ENCODE data around the gene ZBED5.

Gene ZBED5

GRCh38 chr11:10878408-10879214 is 20.8 kb upstream of the ZBED5 start:
- peak; percentile 74 for DNase-seq (ENCODE audit: low spot score)

GRCh38 chr11:10876158-10876557 is 18.3 kb upstream of the ZBED5 start:
- no peak for DNase-seq (ENCODE audit: low spot score)

GRCh38 chr11:10875430-10876021 is 17.7 kb upstream of the ZBED5 start:
- DNase-seq (ENCODE audit: low spot score) = no peak

- no peak for DNase-seq (ENCODE audit: low spot score)
These were observed 14.2 kb upstream of the ZBED5 start for GRCh38 chr11:10872097-10872496.

- no peak for DNase-seq (ENCODE audit: low spot score)
These were observed 10.5 kb upstream of the ZBED5 start for GRCh38 chr11:10868352-10868751.

GRCh38 chr11:10866893-10867331 is 9.1 kb upstream of the ZBED5 start:
- DNase-seq (ENCODE audit: low spot score) = no peak

- no peak for DNase-seq (ENCODE audit: low spot score)
These were observed 8.0 kb upstream of the ZBED5 start for GRCh38 chr11:10865837-10866270.

- DNase-seq (ENCODE audit: low spot score) = no peak
These were observed 6.8 kb upstream of the ZBED5 start for GRCh38 chr11:10864688-10865087.

GRCh38 chr11:10862446-10862845 is 4.6 kb upstream of the ZBED5 start:
- no peak for DNase-seq (ENCODE audit: low spot score)

GRCh38 chr11:10861799-10862198 is 3.9 kb upstream of the ZBED5 start:
- DNase-seq (ENCODE audit: low spot score) = no peak

- DNase-seq (ENCODE audit: low spot score) = no peak
These were observed 3.2 kb upstream of the ZBED5 start for GRCh38 chr11:10861047-10861446.

- peak; percentile 36 for DNase-seq (ENCODE audit: low spot score)
These were observed 829 bp upstream of the ZBED5 start for GRCh38 chr11:10858439-10859325.

- no peak for DNase-seq (ENCODE audit: low spot score)
These were observed 469 bp downstream of the ZBED5 start for GRCh38 chr11:10857459-10857708.

GRCh38 chr11:10856689-10857458 is 979 bp downstream of the ZBED5 start:
- DNase-seq (ENCODE audit: low spot score) = peak; percentile 33

GRCh38 chr11:10855295-10855694 is 2.6 kb downstream of the ZBED5 start:
- DNase-seq (ENCODE audit: low spot score) = no peak

- DNase-seq (ENCODE audit: low spot score) = no peak
These were observed 9.6 kb downstream of the ZBED5 start for GRCh38 chr11:10847960-10848860.

- DNase-seq (ENCODE audit: low spot score) = no peak
These were observed 11.2 kb downstream of the ZBED5 start for GRCh38 chr11:10846660-10847059.

GRCh38 chr11:10845589-10845988 is 12.3 kb downstream of the ZBED5 start:
- no peak for DNase-seq (ENCODE audit: low spot score)

- no peak for DNase-seq (ENCODE audit: low spot score)
These were observed 13.1 kb downstream of the ZBED5 start for GRCh38 chr11:10844796-10845195.

GRCh38 chr11:10844356-10844755 is 13.5 kb downstream of the ZBED5 start:
- DNase-seq (ENCODE audit: low spot score) = no peak

- DNase-seq (ENCODE audit: low spot score) = no peak
These were observed 19.0 kb downstream of the ZBED5 start for GRCh38 chr11:10838881-10839280.
